HepG2 (cell line): ENCODE data around the gene RTEL1. TPM values are rescaled to one million over a fixed set of nuclear protein-coding genes. Genes with fewer than 3 reads are reported as not detected.
A peak's percentile ranks its signal among the peaks of the same experiment; 100 is the strongest.

ENCODE experiments used
- CCAR2 ChIP-seq: fragments of 200-400 bp; formaldehyde crosslinking; optimal IDR thresholded peaks from 2 replicates; pipeline ENCODE3; 2018; ENCODE audit warnings: low read depth, mild to moderate bottlenecking, low read length, moderate library complexity
- CEBPG ChIP-seq: IDR thresholded peaks from 2 replicates; pipeline ENCODE4 v1.6.1; 2016
- FOXC1 ChIP-seq: sonication (generic); formaldehyde crosslinking; IDR thresholded peaks from 2 replicates; pipeline ENCODE4 v1.8.0; 2022; ENCODE audit warnings: mild to moderate bottlenecking, missing genetic modification reagents, borderline replicate concordance
- GTF3A ChIP-seq: sonication (generic); formaldehyde crosslinking; conservative IDR thresholded peaks from 2 replicates; pipeline ENCODE4 v1.4.0; 2020; ENCODE audit warnings: mild to moderate bottlenecking, missing genetic modification reagents
- HNRNPH1 ChIP-seq: fragments of 200-400 bp; formaldehyde crosslinking; optimal IDR thresholded peaks from 2 replicates; pipeline ENCODE3; 2017; ENCODE audit warnings: mild to moderate bottlenecking, low read depth, low read length
- HNRNPL ChIP-seq: fragments of 200-400 bp; formaldehyde crosslinking; IDR thresholded peaks from 2 replicates; pipeline ENCODE4 v1.6.1; 2017; ENCODE audit warnings: mild to moderate bottlenecking, low read depth, low read length
- KAT8 ChIP-seq: IDR thresholded peaks from 2 replicates; pipeline ENCODE4 v1.6.1; 2016; ENCODE audit warnings: missing genetic modification reagents, missing compliant biosample characterization
- KDM4B ChIP-seq: sonication (generic); formaldehyde crosslinking; IDR thresholded peaks from 2 replicates; pipeline ENCODE4 v1.4.0; 2020; ENCODE audit warnings: missing genetic modification reagents
- NFIB ChIP-seq: sonication (generic); formaldehyde crosslinking; IDR thresholded peaks from 2 replicates; pipeline ENCODE4 v1.9.0; 2021; ENCODE audit warnings: missing genetic modification reagents, mild to moderate bottlenecking, borderline replicate concordance
- PHF5A ChIP-seq: IDR thresholded peaks from one replicate; pipeline ENCODE4 v1.6.1; 2018; ENCODE audit warnings: low read depth, missing genetic modification reagents; ENCODE audit not compliant: unreplicated experiment
- ZFYVE20 ChIP-seq: sonication (generic); formaldehyde crosslinking; IDR thresholded peaks from 2 replicates; pipeline ENCODE4 v1.8.0; 2023; ENCODE audit warnings: low read depth, mild to moderate bottlenecking, moderate library complexity, missing genetic modification reagents, borderline replicate concordance
- ZNF234 ChIP-seq: sonication (generic); formaldehyde crosslinking; conservative IDR thresholded peaks from 2 replicates; pipeline ENCODE4 v1.5.1; 2020; ENCODE audit warnings: mild to moderate bottlenecking, missing genetic modification reagents
- ZNF326 ChIP-seq: sonication (generic); formaldehyde crosslinking; IDR thresholded peaks from 2 replicates; pipeline ENCODE4 v1.4.0; 2020; ENCODE audit warnings: missing genetic modification reagents, borderline replicate concordance
- ZSCAN12 ChIP-seq: sonication (generic); formaldehyde crosslinking; IDR thresholded peaks from 2 replicates; pipeline ENCODE4 v1.9.0; 2021; ENCODE audit warnings: mild to moderate bottlenecking, missing genetic modification reagents
- polyA plus RNA-seq, 8 experiments: library from polyadenylated mRNA; depleted of rRNA in 3 of 8; stranded (reverse) in 7 of 8; unstranded in 1 of 8; fragments of >200 nt; fragmentation: Illumina TruSeq in 4 of 8; extraction: Trizol in 4 of 8; gene quantifications; 2 replicates each; pipeline versions ENCODE4 v1.2.1 to v1.2.3, GENCODE V29; 2011 to 2016; ENCODE audit warnings: low read depth in 4 of 8, missing spikeins in 1 of 8, mixed read lengths in 1 of 8; ENCODE audit not compliant: insufficient read depth in 1 of 8
- total RNA-seq, 5 experiments: library from RNA; depleted of rRNA; stranded (reverse); fragments of >200 nt; fragmentation: Illumina TruSeq; extraction: Trizol; gene quantifications; 2 replicates each; pipeline ENCODE4 v1.2.3, GENCODE V29; 2016; ENCODE audit warnings: low read depth in 1 of 5
- TF ChIP-seq, protein P1 (sequence below): sonication (generic); formaldehyde crosslinking; IDR thresholded peaks from 2 replicates; pipeline ENCODE4 v1.4.0; 2020; ENCODE audit warnings: missing genetic modification reagents, borderline replicate concordance
- TF ChIP-seq, protein P2 (sequence below): sonication (generic); formaldehyde crosslinking; IDR thresholded peaks from 2 replicates; pipeline ENCODE4 v1.5.0; 2020; ENCODE audit warnings: missing genetic modification reagents
- TF ChIP-seq, protein P3 (sequence below), 2 experiments: sonication (generic) in 1 of 2; formaldehyde crosslinking in 1 of 2; IDR thresholded peaks; 2 replicates each; pipeline versions ENCODE4 v1.6.1 to v1.9.0; 2014 to 2022; ENCODE audit warnings: antibody characterized with exemption in 1 of 2, borderline replicate concordance in 1 of 2, inconsistent platforms in 1 of 2, low read depth in 1 of 2, missing genetic modification reagents in 1 of 2
- TF ChIP-seq, protein P4 (sequence below): sonication (generic); formaldehyde crosslinking; IDR thresholded peaks from 2 replicates; pipeline ENCODE4 v1.4.0; 2020; ENCODE audit warnings: mild to moderate bottlenecking, missing genetic modification reagents

RTEL1 gene
- total and polyA plus RNA-seq, 2 of the 13 experiments (the other 11 are each of a cell fraction or from before 2014, with no cell fraction given): 21.8 to 36.4 TPM

DNA sequence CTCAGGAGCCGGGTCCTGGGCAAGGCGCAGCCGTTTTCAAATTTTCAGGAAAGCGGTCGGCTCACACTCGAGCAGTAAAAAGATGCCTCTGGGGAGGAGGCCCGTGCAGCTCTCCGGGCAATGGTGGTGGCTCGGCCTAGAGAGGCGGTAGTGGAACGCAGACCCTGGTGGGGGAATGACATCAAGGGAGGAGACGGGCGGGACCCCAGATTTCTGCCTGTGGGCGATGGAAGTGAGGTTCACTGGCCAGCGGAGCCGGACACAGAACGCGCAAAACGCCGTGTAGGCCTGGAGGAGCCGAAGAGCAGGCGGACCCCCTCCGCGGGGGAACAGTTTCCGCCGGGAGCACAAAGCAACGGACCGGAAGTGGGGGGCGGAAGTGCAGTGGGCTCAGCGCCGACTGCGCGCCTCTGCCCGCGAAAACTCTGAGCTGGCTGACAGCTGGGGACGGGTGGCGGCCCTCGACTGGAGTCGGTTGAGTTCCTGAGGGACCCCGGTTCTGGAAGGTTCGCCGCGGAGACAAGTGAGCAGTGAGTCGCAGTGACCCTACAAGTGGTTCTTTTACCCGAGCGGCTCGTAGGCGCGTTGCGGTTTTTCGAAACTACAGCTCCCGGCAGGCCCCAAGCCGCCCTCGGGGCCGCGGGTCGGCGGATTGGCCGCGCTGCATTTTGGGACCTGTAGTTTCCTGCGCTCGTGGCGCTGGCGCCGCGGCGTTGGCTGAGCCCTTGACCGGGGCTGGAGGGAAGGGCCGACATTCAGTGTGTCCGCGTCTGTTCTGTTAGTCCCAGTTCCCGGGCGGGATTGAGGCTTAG, at the start of gene RTEL1 (continued):
- no peak for TF ChIP-seq HNRNPH1
- TF ChIP-seq PHF5A (CRISPR knock-in tag): peak; percentile 89
- peak; percentile 76 for TF ChIP-seq CCAR2
- TF ChIP-seq, protein P1, sequence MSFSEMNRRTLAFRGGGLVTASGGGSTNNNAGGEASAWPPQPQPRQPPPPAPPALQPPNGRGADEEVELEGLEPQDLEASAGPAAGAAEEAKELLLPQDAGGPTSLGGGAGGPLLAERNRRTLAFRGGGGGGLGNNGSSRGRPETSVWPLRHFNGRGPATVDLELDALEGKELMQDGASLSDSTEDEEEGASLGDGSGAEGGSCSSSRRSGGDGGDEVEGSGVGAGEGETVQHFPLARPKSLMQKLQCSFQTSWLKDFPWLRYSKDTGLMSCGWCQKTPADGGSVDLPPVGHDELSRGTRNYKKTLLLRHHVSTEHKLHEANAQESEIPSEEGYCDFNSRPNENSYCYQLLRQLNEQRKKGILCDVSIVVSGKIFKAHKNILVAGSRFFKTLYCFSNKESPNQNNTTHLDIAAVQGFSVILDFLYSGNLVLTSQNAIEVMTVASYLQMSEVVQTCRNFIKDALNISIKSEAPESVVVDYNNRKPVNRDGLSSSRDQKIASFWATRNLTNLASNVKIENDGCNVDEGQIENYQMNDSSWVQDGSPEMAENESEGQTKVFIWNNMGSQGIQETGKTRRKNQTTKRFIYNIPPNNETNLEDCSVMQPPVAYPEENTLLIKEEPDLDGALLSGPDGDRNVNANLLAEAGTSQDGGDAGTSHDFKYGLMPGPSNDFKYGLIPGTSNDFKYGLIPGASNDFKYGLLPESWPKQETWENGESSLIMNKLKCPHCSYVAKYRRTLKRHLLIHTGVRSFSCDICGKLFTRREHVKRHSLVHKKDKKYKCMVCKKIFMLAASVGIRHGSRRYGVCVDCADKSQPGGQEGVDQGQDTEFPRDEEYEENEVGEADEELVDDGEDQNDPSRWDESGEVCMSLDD (CRISPR knock-in tag): peak; percentile 95
- TF ChIP-seq, protein P2, sequence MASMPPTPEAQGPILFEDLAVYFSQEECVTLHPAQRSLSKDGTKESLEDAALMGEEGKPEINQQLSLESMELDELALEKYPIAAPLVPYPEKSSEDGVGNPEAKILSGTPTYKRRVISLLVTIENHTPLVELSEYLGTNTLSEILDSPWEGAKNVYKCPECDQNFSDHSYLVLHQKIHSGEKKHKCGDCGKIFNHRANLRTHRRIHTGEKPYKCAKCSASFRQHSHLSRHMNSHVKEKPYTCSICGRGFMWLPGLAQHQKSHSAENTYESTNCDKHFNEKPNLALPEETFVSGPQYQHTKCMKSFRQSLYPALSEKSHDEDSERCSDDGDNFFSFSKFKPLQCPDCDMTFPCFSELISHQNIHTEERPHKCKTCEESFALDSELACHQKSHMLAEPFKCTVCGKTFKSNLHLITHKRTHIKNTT (CRISPR knock-in tag): peak; percentile 99
- TF ChIP-seq, protein P3, sequence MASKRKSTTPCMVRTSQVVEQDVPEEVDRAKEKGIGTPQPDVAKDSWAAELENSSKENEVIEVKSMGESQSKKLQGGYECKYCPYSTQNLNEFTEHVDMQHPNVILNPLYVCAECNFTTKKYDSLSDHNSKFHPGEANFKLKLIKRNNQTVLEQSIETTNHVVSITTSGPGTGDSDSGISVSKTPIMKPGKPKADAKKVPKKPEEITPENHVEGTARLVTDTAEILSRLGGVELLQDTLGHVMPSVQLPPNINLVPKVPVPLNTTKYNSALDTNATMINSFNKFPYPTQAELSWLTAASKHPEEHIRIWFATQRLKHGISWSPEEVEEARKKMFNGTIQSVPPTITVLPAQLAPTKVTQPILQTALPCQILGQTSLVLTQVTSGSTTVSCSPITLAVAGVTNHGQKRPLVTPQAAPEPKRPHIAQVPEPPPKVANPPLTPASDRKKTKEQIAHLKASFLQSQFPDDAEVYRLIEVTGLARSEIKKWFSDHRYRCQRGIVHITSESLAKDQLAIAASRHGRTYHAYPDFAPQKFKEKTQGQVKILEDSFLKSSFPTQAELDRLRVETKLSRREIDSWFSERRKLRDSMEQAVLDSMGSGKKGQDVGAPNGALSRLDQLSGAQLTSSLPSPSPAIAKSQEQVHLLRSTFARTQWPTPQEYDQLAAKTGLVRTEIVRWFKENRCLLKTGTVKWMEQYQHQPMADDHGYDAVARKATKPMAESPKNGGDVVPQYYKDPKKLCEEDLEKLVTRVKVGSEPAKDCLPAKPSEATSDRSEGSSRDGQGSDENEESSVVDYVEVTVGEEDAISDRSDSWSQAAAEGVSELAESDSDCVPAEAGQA (IDR thresholded peaks at IDR 0.05; ENCODE audit: low read depth): peak; percentile 94
- TF ChIP-seq, protein P3 (CRISPR knock-in tag; IDR thresholded peaks at IDR 0.05; ENCODE audit: borderline replicate concordance): peak; percentile 88; the same call in 1 of the 2 replicates
- peak; percentile 72; the same call in 1 of the 2 replicates for TF ChIP-seq HNRNPL
- peak; percentile 29; the same call in 1 of the 2 replicates for TF ChIP-seq CEBPG (CRISPR knock-in tag)
- TF ChIP-seq KDM4B: peak; percentile 90; the same call in 1 of the 2 replicates
- TF ChIP-seq ZFYVE20: peak; percentile 91; the same call in 1 of the 2 replicates
- no peak; the same call in 1 of the 2 replicates for TF ChIP-seq ZNF326 (CRISPR knock-in tag)
- peak; percentile 90; the same call in 1 of the 2 replicates for TF ChIP-seq GTF3A (CRISPR knock-in tag)
- TF ChIP-seq ZNF234: peak; percentile 88
- TF ChIP-seq ZSCAN12 (CRISPR knock-in tag): peak; percentile 92
- TF ChIP-seq FOXC1 (CRISPR knock-in tag): peak; percentile 97
- TF ChIP-seq, protein P4, sequence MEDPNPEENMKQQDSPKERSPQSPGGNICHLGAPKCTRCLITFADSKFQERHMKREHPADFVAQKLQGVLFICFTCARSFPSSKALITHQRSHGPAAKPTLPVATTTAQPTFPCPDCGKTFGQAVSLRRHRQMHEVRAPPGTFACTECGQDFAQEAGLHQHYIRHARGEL: peak; percentile 61; the same call in 1 of the 2 replicates
- TF ChIP-seq NFIB (CRISPR knock-in tag): no peak
- peak; percentile 99 for TF ChIP-seq KAT8 (CRISPR knock-in tag)
